Panc1 (cell line): ENCODE data around the gene GFY.

Source experiments
- CTCF ChIP-seq: fragments of 450-650 bp; IDR thresholded peaks from 2 replicates; pipeline ENCODE4 v1.5.1; 2017; ENCODE audit warnings: mild to moderate bottlenecking
- POLR2AphosphoS5 ChIP-seq: IDR thresholded peaks from 2 replicates; pipeline ENCODE4 v1.6.1; 2012; ENCODE audit warnings: mild to moderate bottlenecking, low read depth, low read length, moderate library complexity

- no peak for TF ChIP-seq CTCF
- TF ChIP-seq POLR2AphosphoS5 = peak; percentile 87
Measured at GRCh38 chr19:49453013-49453756, 28.0 kb downstream of the GFY start, which contains the start of gene ALDH16A1.
